Erythroblast (primary cell): ENCODE measurements around the gene GYPB.

Source experiments
- GATA1 ChIP-seq: IDR thresholded peaks from 2 replicates; pipeline ENCODE4 v1.6.1; 2011; ENCODE audit warnings: low read depth, mild to moderate bottlenecking, control low read depth, low read length, moderate library complexity
- POLR2A ChIP-seq: IDR thresholded peaks from 2 replicates; pipeline ENCODE4 v1.6.1; 2011; ENCODE audit warnings: mild to moderate bottlenecking, low read length

DNA sequence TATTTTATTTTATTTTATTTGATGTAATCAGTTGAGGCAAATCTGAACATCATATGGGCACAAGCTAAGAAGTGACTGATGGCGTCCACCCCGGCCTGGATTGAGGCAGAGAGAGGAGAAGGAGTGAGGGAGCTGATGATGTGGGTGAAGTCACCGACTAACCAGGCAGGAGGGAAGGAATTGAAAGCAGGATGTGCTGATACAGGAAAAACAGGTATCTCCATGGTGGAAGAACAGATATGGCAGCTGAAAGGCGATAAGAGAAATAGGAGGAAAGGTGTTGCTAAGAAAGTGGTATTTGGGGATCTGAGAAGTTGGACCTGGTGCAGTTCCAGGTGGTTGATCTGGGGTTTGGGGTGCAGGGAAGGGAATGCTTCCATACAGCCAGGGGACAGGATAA lies 37.6 kb upstream of the GYPB start:
- TF ChIP-seq POLR2A (no peak), GATA1 (no peak)
